ENCODE measurements around the gene ARHGAP21.
"Not testable (repeated sequence)": the region's sequence is repeated elsewhere in the genome, so short reads cannot be mapped to it uniquely, and the experiment has no call there.

Gene ARHGAP21

DNA sequence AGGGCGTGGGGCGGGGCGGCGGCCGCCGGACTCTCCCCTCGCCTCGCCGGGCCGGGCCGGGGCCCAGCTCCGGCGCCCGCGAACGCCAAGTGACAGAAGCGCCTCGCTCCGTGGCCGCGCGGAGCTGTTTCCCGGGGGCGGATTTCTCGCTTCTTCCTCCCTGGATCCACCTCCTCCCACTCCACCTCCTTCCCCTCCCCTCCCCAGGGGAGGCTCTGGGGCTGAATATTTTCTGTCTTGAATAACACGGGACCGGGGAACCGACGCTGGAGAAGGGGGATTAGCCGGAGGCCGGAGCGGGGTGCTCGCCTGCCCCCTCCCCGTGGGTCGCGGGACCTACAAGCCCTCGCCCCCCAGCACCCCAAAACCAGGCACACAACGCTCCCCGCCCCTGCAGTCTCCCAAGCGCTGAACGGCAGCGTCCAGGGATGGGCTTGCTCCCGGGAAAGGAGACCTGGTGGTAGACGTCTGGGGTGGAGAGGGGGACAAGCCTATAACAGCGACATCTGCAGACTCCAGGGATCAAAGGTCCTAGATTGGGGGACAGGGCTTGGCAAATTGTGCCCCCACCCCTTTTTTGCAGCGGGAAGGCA, at the start of gene ARHGAP21:
TSS of gene ARHGAP21 (minus strand) at position 100 of the 593 bp plus-strand sequence. CDS start 1,988 bp downstream, outside the sequence.
- DNase-seq (ENCODE audit: low spot score), result peak; percentile 58

DNA sequence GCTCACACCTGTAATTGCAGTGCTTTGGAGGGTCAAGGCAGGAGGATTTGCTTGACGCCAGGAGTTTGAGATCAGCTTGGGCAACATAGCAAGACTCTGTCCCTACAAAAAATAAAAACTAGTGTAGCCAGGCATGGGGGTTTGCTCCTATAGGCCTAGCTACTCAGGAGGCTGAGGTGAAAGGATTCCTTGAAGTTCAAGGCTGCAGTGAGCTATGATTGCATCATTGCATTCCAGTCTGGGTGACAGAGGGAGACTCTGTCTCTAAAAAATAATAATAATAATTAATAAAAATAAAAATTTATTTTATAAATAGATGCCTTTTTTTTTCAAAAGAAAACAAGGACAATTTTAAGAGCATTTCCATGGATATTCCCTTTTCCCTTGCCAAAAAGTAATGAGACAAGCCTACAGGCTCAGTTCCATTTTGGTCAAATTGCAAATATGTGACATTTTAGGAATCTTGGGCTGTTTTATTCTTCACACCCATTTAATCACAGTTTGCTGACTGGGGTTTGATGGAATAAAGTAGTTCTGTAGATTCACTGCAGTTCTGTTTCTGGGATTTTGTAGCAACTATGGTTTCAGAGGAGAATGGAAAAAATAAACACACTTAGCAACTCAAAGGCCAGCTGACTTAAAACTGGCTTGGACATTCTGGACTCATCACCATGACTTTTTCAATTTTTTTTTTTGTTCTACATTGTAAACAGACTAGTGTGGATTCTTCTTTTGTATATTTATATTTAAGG, 48.4 kb upstream of the ARHGAP21 start:
- no peak for DNase-seq (ENCODE audit: low spot score)

DNA sequence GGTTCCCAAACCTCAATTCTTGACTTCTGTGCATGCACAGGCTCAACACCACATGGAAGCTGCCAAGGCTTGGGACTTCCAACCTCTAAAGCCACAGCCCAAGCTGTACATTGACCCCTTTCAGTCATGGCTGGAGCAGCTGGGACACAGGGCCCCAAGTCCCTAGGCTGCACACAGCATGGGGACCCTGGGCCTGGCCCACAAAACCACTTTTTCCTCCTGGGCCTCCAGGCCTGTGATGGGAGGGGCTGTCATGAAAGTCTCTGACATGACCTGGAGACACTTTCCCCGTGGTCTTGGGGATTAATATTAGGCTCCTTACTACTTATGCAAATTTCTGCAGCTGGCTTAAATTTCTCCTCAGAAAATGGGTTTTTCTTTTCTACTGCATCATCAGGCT, 41.3 kb upstream of the ARHGAP21 start:
- not testable (repeated sequence) for DNase-seq (ENCODE audit: low spot score)

DNA sequence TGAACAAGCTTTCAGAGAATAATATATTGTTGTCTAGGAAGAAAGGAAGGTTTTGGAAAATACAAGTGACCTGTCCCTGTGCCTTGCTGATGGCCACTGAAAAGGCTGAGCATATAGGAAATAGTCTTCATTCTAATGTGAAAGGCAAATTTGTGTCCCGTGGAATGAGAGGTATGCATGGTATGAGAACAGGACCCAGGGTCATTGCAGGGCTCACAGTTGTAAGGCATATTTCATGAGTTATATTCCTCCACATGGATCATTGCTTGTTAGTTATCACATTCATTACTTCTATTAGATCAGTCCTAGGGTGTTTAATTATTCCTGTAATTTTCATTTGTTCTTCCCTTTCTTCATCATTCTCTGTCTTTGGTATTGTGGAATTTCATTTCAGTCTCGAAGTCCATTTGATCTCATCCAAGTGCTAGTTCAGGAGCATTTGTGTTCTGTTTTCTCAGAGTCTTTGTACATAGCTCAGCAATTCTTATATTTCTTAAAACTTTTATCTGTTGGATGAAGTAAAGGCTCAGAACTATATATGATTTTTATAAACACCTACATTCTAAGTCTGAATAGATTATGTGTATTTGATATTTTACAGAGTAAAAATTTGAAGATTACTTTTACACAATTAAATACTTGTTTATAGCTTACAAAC, 39.4 kb upstream of the ARHGAP21 start:
- no peak for DNase-seq (ENCODE audit: low spot score)

DNA sequence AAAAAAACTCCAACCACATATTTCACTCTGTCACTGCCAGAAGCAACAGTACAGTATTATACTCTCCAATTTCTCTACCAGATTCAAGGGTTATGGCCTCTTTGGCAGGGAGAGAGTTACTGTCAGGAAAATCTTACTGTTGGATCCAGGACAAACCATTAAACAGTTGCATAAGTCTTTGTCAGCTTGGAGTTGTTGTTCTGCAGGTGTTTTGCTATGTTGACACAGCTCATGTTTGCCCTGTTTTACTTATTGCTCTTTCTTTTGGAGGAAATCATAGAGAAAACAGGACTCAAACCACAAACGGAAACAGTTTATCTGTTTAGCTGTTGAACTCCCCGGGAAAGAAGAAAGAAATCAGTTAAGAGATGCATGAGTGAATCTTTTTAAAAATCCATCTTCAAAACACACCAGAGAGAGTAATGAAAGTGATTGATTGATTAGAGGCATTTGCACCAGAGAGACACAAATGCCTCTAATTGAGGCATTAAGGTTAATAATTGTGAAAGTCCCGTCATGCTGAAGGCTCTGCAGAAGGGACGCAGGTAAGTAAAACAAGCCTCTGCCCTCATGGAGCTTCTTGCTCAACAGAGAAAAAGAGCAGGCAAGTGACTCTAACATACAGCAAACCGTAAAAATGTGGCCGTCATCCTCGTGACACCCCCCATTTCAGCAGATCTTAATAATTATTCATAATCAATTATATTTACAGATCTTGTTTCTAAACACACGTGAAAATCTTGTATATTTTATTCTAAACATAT, 38.7 kb upstream of the ARHGAP21 start:
- DNase-seq (ENCODE audit: low spot score), result no peak

DNA sequence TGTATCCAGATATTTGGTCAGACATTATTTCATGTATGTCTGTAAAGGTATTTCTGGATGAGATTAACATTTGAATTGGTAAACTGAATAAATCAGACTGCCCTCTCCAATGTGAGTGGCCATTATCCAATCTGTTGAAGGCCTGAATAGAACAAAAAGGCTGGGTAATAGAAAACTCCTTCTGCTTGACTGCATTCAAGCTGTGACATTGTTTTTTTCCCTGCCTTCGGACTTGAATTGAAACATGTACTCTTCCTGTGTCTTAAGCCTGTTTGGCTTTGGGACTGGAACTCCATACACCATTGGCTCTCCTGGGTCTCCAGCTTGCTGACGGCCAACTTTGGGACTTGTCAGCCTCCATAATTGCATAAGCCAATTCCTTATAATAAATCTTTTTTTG, 36.0 kb upstream of the ARHGAP21 start:
- no peak for DNase-seq (ENCODE audit: low spot score)

DNA sequence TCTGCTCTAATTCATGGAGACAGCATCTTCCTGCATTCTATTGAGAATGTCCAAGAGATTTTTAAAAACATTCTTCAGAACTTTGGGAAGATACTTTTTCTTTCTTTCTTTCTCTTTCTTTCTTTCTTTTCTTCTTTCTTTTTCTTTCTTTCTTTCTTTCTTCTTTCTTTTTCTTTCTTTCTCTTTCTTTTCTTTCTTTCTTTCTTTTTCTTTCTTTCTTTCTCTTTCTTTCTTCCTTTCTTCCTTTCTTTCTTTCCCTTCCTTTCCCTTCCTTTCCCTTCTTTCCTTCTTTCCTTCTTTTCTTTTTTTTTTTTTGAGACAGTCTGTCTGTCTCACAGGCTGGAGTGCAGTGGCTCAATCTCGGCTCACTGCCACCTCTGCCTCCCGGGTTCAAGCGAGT, 34.6 kb upstream of the ARHGAP21 start:
- not testable (repeated sequence) for DNase-seq (ENCODE audit: low spot score)

DNA sequence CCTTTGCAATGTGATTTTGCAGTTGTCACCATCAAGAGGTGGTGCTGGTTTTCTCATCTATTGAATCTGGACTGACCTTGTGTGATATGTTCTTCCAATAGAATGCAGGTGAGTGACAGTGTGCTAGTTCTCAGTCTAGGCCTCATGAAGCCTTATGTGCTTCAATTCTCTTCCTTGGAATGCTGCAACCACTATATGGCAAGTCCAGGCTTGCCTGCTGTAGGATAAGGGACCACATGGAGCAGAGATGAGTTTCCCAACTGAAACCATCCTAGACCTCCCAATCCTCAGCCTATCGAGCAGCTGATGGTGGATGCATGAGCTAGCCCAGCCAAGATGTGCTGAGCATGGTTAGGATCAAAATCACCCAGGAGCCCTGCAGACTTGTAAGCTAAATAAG, 32.6 kb upstream of the ARHGAP21 start:
- DNase-seq (ENCODE audit: low spot score), result no peak

DNA sequence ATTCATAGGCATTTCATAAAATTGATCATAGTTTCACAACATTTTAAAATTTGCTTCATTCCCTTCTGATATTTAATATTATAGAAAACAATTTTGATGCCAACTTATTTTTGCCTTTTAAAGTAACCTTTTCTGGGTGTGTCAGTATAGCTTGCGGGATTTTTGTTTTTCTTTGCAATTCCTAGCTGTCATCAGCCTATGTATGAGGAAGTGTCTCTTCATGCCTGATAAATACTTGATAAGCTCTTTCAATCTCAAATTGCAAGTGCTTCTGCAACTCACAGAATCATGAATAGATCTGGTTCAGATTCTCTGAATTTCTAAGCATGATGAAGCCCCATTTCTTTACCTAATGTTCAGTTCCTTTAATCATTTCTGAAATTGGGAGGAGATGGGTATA, 28.0 kb upstream of the ARHGAP21 start:
- DNase-seq (ENCODE audit: low spot score), result no peak

DNA sequence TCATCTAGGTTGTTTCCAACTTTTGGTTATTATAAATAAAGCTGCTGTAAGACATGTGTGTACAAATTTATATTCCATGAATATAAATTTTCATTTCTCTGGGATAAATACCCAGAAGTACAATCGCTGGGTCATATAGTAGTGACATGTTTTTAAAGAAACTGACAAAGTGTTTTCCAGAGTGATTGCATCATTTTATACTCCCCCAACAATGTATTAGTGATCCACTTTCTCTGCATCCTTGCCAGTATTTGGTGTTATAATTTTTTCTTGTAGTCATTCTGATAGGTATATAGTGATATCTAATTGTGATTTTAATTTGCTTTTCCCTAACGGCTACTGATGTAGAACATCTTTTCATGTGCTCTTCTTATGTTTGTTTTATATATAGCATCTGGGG, 27.0 kb upstream of the ARHGAP21 start:
- DNase-seq (ENCODE audit: low spot score), result no peak

DNA sequence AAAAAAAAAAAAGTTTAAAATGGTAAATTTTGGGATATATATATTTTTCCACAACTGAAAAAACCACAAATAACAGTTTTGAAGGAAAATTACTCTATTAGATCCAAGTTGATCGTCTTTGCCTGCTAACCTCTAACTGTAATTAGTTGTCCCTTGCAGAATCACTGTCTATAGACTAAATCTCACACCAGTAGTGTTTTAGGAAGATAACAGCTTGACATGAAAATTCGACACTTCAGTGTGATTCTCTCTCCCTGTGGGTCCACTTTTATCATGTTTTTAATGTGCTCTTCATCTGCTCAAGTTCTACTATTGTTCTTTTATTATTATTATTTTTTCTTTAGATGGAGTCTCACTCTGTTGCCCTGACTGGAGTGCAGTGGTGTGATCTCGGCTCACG, 24.5 kb upstream of the ARHGAP21 start:
- no peak for DNase-seq (ENCODE audit: low spot score)

DNA sequence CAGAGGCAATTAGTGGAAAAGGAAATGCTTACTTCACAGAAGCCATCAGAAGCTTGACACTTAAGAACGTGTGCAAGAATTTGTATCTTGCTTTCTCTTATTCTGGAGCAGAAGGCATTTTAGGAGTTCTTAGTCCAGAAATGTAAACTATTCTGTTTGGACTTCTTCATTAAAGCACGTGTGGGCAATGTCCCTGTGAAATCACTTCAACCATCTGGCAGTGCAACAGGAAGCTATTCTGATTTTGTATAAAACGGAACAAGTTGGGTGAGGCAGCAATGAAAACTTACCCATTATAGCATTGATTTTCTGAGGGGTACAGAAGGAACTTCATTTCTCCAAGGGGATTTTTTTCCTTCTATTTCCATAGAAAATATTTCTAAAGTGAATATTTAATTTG, 21.3 kb upstream of the ARHGAP21 start:
- DNase-seq (ENCODE audit: low spot score), result no peak

DNA sequence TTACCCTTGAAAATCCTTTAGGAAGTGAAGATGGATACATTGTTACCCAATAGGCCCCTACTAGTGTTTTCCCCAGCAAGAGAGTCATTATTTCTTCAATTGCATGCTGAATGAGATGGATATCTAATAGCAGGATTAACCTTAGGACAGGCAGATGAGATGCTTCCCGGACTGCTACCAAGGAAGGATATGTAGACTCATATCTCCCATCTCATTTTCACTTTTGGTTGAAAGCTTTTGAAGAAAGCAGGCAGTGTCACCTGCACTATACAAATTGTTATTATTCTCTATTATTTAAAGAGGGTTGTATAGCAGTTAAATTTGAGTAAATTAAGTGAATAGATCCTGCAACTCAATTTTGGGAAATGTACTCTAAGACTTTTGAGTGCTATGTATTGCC, 17.0 kb upstream of the ARHGAP21 start:
- DNase-seq (ENCODE audit: low spot score), result no peak

DNA sequence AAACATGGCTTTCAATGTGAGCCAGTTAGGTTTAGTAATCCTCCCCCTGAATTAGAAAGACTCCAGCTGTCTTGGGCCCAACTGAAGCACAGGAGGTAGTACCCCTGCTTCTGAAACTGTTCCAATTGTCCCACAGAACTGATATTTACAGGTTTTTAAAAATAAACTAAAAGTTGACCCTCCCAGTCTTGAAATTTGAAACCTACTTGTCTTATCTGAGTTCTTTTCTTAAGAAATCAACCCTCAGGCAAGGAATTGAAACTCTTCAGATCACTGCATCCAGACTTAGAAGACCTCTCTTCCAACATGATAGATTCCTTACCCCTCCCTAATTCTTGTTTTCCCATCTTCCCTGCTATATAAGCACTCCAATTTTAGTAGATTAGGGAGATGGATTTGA, 13.3 kb upstream of the ARHGAP21 start:
- DNase-seq (ENCODE audit: low spot score), result no peak

DNA sequence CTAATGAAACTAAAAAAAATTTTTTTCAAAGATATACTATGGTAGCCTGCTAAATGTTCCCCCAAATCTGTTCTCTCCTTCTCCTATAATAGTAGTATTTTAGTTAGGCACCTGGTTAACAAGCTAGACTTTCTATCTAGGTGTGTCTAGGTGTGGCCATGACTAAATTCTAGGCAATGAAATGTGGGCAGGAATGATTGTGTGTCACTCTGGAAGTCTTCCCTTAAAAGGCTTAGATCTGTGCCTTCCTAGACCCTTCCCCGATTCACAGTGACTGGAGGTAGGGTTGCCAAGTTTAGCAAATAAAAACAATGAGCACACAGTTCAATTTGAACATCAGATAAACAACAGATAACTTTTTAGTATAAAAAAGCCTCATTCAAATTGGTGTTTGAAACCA, 8.3 kb upstream of the ARHGAP21 start:
- DNase-seq (ENCODE audit: low spot score), result no peak

DNA sequence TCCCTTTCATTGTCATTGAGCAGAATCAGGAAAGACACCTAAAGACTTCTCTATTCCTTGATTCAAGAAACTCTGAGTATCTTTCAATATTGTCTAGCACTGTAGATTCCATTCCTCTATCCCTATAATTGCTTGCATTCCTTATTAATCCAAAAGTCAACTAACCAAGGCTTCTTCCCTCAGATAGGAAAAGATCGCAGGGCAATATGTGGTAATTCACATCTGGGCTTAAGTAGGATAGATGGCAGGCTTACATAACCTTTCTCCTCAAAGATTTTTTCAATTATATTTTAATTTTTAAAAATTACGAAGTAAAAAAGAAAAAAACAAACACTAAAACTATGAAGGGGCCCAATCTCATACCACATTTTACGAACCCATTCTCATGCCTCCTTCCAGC, 7.1 kb upstream of the ARHGAP21 start:
- no peak for DNase-seq (ENCODE audit: low spot score)

DNA sequence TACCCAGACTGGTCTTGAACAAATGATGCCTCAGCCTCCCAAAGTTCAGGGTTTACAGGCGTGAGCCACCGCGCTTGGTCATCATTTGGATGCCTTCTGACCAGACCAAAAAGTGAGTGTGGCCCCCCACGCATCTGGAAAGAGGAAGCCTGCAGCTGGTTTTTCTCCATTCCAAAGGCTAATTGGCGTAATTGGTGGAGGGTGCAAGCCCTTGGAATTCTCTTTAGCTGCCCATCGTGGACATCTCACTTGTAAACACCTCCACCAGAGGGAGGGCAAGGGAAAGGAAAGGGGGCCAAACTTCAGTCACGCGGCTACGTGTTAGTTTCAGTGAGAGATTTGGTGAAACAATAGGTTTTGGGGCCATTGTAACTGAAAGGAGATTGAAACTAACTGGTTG, 4.1 kb upstream of the ARHGAP21 start:
- no peak for DNase-seq (ENCODE audit: low spot score)

DNA sequence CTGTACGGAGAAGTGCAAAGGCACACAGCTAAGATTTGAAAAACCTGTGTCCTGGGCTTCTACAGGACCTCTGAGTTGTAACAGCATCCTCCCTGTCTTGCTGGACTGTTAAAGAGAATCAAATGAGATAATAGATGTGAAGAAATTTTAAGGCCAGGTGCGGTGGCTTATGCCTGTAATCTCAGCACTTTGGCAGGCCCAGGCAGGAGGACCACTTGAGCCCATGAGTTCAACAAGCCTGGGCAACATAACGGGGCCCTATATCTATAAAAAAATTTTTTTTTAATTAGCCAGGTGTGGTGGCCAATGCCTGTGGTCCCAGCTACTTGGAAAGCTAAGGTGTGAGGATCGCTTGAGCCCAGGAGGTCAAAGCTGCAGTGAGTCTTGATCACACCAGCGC, 2.9 kb upstream of the ARHGAP21 start:
- DNase-seq (ENCODE audit: low spot score), result no peak

DNA sequence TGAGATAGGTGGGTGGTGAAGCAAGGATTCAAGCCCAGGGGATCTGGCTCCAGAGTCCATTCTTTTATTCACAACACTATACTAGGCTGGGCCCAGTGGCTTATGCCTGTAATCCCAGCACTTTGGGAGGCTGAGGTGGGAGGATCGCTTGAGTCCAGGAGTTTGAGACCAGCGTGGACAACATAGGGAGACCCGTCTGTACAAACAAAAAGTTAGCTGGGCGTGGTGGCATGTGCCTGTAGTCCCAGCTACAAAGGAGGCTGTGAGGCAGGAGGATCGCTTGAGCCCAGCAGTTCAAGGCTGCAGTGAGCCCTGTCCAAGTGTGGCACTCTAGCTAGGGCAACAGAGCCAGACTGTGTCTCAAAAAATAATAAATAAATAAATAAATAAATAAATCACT, 2.3 kb upstream of the ARHGAP21 start:
- not testable (repeated sequence) for DNase-seq (ENCODE audit: low spot score)

DNA sequence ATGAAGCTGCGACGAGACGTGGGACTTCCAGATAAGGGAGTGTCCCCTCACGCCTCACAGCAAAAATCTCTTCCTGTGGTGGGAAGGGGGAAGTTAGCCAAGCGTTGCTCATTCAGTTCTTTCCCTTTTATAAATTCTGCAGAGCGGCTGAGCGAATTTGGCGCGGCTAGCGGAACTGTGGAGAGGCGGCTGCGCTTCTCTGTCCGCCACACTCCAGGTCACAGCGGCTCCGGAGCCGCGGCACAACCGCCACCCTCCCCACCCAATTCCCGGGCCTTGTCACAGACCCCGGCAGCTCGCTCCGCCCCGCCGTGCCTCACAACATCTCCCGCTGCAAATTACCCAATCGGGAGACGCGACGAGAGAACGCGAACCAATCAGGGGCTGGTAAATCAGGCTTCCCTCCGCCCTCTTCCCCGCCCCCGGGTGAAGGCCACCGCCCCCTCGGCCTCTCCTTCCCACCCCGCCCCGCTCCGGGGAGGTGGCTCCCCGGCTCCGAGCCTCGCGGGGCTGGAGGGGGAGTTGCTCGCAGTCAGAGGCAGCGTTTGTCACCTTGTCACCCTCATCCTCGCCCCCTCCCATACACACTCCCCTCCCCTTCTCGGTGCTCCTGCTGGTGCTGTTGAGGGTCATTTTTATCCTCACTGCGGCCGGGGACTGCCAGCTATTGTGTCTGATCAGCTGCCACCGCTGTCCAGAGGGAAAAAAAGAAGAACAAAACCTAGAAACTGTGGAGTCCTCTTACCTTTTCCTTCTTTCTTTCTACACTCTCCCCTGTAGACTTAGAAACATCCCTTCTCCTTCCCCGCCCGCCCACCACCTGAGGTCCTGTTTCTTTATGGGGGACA, 918 bp upstream of the ARHGAP21 start:
- peak; percentile 93 for DNase-seq (ENCODE audit: low spot score)

DNA sequence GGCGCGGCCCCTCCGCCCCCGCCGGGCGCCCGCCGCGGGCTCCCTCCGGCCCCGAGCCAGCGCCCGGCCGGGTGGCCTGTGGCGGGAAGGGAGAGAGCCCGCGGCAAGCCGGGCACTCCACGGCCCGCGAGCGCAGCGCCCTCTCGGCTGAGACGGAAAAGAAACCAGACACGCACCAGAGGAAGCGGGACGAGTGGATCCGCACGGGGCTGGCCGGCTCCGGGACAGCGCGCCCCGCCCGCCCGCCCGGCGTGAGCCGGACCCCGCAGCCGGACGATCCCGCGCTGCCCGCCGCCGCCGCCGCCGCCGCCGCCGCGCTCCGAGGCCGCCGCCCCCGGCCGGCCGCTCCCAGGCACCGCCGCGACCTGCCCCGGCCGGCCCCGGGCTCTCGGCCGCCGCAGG, 300 bp downstream of the ARHGAP21 start:
- DNase-seq (ENCODE audit: low spot score), result no peak

All from kidney capillary endothelial cell (primary cell).